H1 (cell line): ENCODE data around the gene GAMT. TPM values are rescaled to one million over a fixed set of nuclear protein-coding genes. Genes with fewer than 3 reads are reported as not detected.
"Not testable (repeated sequence)": the region's sequence is repeated elsewhere in the genome, so short reads cannot be mapped to it uniquely, and the experiment has no call there.

Experiments
- CTCF ChIA-PET: fragments of 300-600 bp; sonication (Branson Sonifier 250); formaldehyde crosslinking; loops from one replicate; lab custom pipeline; 2021; ENCODE audit not compliant: partially characterized antibody; lab: Charles Lee
- POLR2A ChIA-PET: fragments of 300-600 bp; sonication (Branson Sonifier 250); formaldehyde crosslinking; loops from one replicate; lab custom pipeline; 2021; ENCODE audit warnings: inconsistent platforms; ENCODE audit not compliant: partially characterized antibody; lab: Charles Lee
- DNase-seq, 2 experiments: peaks; one replicate each; pipeline versions ENCODE4 v3.0.0 to v3.0.0-alpha.2; 2010 to 2022; ENCODE audit warnings: low spot score in 2 of 2, low read depth in 1 of 2, mixed read lengths in 1 of 2
- FAIRE-seq: peaks from 2 replicates; lab custom pipeline; 2011; peaks lifted over from hg19 to GRCh38; lab: Jason Lieb, UNC
- H2AFZ ChIP-seq: 2 replicates; pipeline ENCODE4 v1.8.1; 2012; ENCODE audit warnings: low read length, inconsistent platforms
- H2AK5ac ChIP-seq: 2 replicates; pipeline ENCODE4 v1.6.1; 2013; ENCODE audit warnings: low read depth, low read length
- H2BK120ac ChIP-seq: replicated peaks from 2 replicates; pipeline ENCODE3; 2013; ENCODE audit warnings: low read depth, low read length, inconsistent platforms
- H2BK12ac ChIP-seq: 2 replicates; pipeline ENCODE4 v1.6.1; 2013; ENCODE audit warnings: low read depth, low read length
- H2BK15ac ChIP-seq: 2 replicates; pipeline ENCODE4 v1.6.1; 2013; ENCODE audit warnings: low read length
- H2BK20ac ChIP-seq: 2 replicates; pipeline ENCODE4 v1.6.1; 2013; ENCODE audit warnings: low read length
- H2BK5ac ChIP-seq: 2 replicates; pipeline ENCODE4 v1.6.1; 2013; ENCODE audit warnings: low read depth, low read length
- H3K14ac ChIP-seq: 2 replicates; pipeline ENCODE4 v1.6.1; 2013; ENCODE audit warnings: inconsistent platforms; ENCODE audit not compliant: insufficient read length
- H3K18ac ChIP-seq: 2 replicates; pipeline ENCODE4 v1.6.1; 2013; ENCODE audit warnings: low read length; ENCODE audit errors: extremely low read depth
- H3K23ac ChIP-seq: 2 replicates; pipeline ENCODE4 v1.6.1; 2013; ENCODE audit warnings: inconsistent platforms; ENCODE audit not compliant: insufficient read length
- H3K23me2 ChIP-seq: 2 replicates; pipeline ENCODE4 v1.6.1; 2013; ENCODE audit warnings: low read depth, low read length
- H3K27ac ChIP-seq: 2 replicates; pipeline ENCODE4 v1.6.1; 2011; ENCODE audit warnings: low read depth, low read length, inconsistent platforms
- H3K27me3 ChIP-seq, 4 experiments: replicated peaks in 1 of 4; 1 replicate in 1 of 4; 2 replicates in 3 of 4; pipeline versions ENCODE4 v1.6.1 to v1.8.1; 2011 to 2013; ENCODE audit warnings: low read length in 3 of 4, mild to moderate bottlenecking in 3 of 4, inconsistent platforms in 2 of 4, mixed read lengths in 2 of 4, moderate library complexity in 1 of 4; ENCODE audit not compliant: control insufficient read depth in 3 of 4, insufficient read depth in 3 of 4; ENCODE audit errors: extremely low read depth in 1 of 4
- H3K36me3 ChIP-seq, 4 experiments: 2 replicates each; pipeline versions ENCODE4 v1.6.1 to v1.8.1; 2011 to 2013; ENCODE audit warnings: mild to moderate bottlenecking in 4 of 4, low read length in 3 of 4, moderate library complexity in 2 of 4, control low read depth in 1 of 4, inconsistent platforms in 1 of 4; ENCODE audit not compliant: insufficient read depth in 4 of 4, control insufficient read depth in 2 of 4
- H3K4ac ChIP-seq: replicated peaks from 2 replicates; pipeline ENCODE3; 2013; ENCODE audit warnings: low read length, low read depth, mixed read lengths, inconsistent platforms; ENCODE audit not compliant: insufficient read length
- H3K4me1 ChIP-seq, 4 experiments: replicated peaks in 1 of 4; 1 replicate in 1 of 4; 2 replicates in 3 of 4; pipeline versions ENCODE4 v1.6.1 to v1.8.1; 2011 to 2013; ENCODE audit warnings: low read length in 3 of 4, inconsistent platforms in 2 of 4, mixed read lengths in 1 of 4; ENCODE audit not compliant: insufficient read depth in 4 of 4, control insufficient read depth in 3 of 4
- H3K4me2 ChIP-seq, 2 experiments: 2 replicates each; pipeline versions ENCODE4 v1.6.1 to v1.8.1; 2011 to 2013; ENCODE audit warnings: low read depth in 2 of 2, low read length in 2 of 2, control low read depth in 1 of 2, inconsistent platforms in 1 of 2, mild to moderate bottlenecking in 1 of 2; ENCODE audit not compliant: insufficient read depth in 1 of 2
- H3K4me3 ChIP-seq, 4 experiments: fragments of 200-600, 300-600 bp in 1 of 4; sonication (generic), shearing (Covaris generic), sonication (Bioruptor Twin) in 1 of 4; 2 replicates each; pipeline versions ENCODE4 v1.5.1 to v1.8.1; 2011 to 2016; ENCODE audit warnings: low read length in 4 of 4, low read depth in 3 of 4, control low read depth in 2 of 4, inconsistent platforms in 2 of 4, mild to moderate bottlenecking in 2 of 4, mixed read lengths in 1 of 4, moderate library complexity in 1 of 4; ENCODE audit not compliant: insufficient read depth in 2 of 4; ENCODE audit errors: extremely low read depth in 1 of 4
- H3K56ac ChIP-seq: replicated peaks from 2 replicates; pipeline ENCODE3; 2013; ENCODE audit warnings: low read depth, mild to moderate bottlenecking, mixed read lengths, low read length, inconsistent platforms; ENCODE audit not compliant: insufficient read length
- H3K79me1 ChIP-seq: 2 replicates; pipeline ENCODE4 v1.6.1; 2013; ENCODE audit warnings: low read depth, low read length, control low read depth
- H3K79me2 ChIP-seq, 2 experiments: 2 replicates each; pipeline versions ENCODE4 v1.6.1 to v1.8.1; 2012 to 2013; ENCODE audit warnings: low read length in 2 of 2, mild to moderate bottlenecking in 2 of 2, inconsistent platforms in 1 of 2; ENCODE audit not compliant: insufficient read depth in 2 of 2, control insufficient read depth in 1 of 2
- H3K9ac ChIP-seq, 4 experiments: replicated peaks in 1 of 4; 1 replicate in 1 of 4; 2 replicates in 3 of 4; pipeline versions ENCODE4 v1.6.1 to v1.8.1; 2011 to 2013; ENCODE audit warnings: low read depth in 3 of 4, low read length in 3 of 4, control low read depth in 2 of 4, mild to moderate bottlenecking in 2 of 4, moderate library complexity in 2 of 4, inconsistent platforms in 1 of 4; ENCODE audit errors: extremely low read depth in 1 of 4
- H3K9me3 ChIP-seq, 2 experiments: 2 replicates each; pipeline versions ENCODE4 v1.6.1 to v1.8.1; 2012 to 2013; ENCODE audit warnings: mild to moderate bottlenecking in 2 of 2, moderate library complexity in 2 of 2, control low read depth in 1 of 2, inconsistent platforms in 1 of 2, low read depth in 1 of 2, low read length in 1 of 2, mixed read lengths in 1 of 2; ENCODE audit not compliant: insufficient read depth in 2 of 2
- H4K20me1 ChIP-seq, 2 experiments: replicated peaks in 1 of 2; 2 replicates each; pipeline versions ENCODE3 to v1.8.1; 2011 to 2013; ENCODE audit warnings: inconsistent platforms in 2 of 2, low read length in 2 of 2, mild to moderate bottlenecking in 1 of 2; ENCODE audit not compliant: insufficient read depth in 2 of 2, control insufficient read depth in 1 of 2
- H4K5ac ChIP-seq: 2 replicates; pipeline ENCODE4 v1.6.1; 2013; ENCODE audit warnings: low read length, low read depth, mixed read lengths, inconsistent platforms; ENCODE audit not compliant: insufficient read length
- H4K8ac ChIP-seq: 2 replicates; pipeline ENCODE4 v1.8.0; 2013; ENCODE audit warnings: mild to moderate bottlenecking, moderate library complexity, low read length, inconsistent platforms; ENCODE audit not compliant: insufficient read depth; ENCODE audit errors: extremely low read depth
- H4K91ac ChIP-seq: replicated peaks from 2 replicates; pipeline ENCODE3; 2013; ENCODE audit warnings: low read length, mixed read lengths, inconsistent platforms; ENCODE audit not compliant: insufficient read length
- BCL11A ChIP-seq, 2 experiments: IDR thresholded peaks; one replicate each; pipeline ENCODE4 v1.6.1; 2011; ENCODE audit warnings: low read depth in 2 of 2, low read length in 2 of 2, mild to moderate bottlenecking in 2 of 2
- CHD1 ChIP-seq: IDR thresholded peaks from 2 replicates; pipeline ENCODE4 v1.6.1; 2012; ENCODE audit warnings: low read depth, low read length, improper control_type of control experiment
- TAF7 ChIP-seq: optimal IDR thresholded peaks from 2 replicates; pipeline ENCODE3; 2011; ENCODE audit warnings: low read depth, mild to moderate bottlenecking, inconsistent platforms, low read length, moderate library complexity, borderline replicate concordance
- WGBS, 2 experiments: shearing (Covaris generic) in 1 of 2; methylation state at CpG; one replicate each; pipeline versions ENCODE4 v1.1.6 to v1.1.7; 2013 to 2015; ENCODE audit warnings: low lambda C conversion rate in 2 of 2, mixed read lengths in 2 of 2, inconsistent platforms in 1 of 2, low coverage in 1 of 2, missing lambda C conversion rate in 1 of 2; ENCODE audit not compliant: insufficient replicate concordance in 2 of 2, insufficient coverage in 1 of 2, insufficient read length in 1 of 2; ENCODE audit errors: extremely low coverage in 1 of 2, missing lambda C conversion rate in 1 of 2; 5-methylcytosine and 5-hydroxymethylcytosine counted together
- polyA plus RNA-seq, 7 experiments: library from polyadenylated mRNA; depleted of rRNA in 3 of 7; stranded (reverse) in 5 of 7; unstranded in 2 of 7; fragments of >200 nt in 5 of 7; fragments of 200-250 nt in 2 of 7; gene quantifications; 1 replicate in 5 of 7; 2 replicates in 1 of 7; 4 replicates in 1 of 7; pipeline versions ENCODE4 v1.2.1 to v1.2.3, GENCODE V29; 2011 to 2013; ENCODE audit warnings: missing spikeins in 2 of 7, mixed read lengths in 2 of 7
- total RNA-seq: library from RNA; stranded (reverse); fragmentation: NEBNext Ultra II Directional; extraction: Animal tissue kit (Norgen Biotek cat#: 25700); gene quantifications from 2 replicates; pipeline ENCODE4 v1.2.1, GENCODE V29; 2021

Gene GAMT
- total and polyA plus RNA-seq, 2 of the 8 experiments (the other 6 are each of a cell fraction or from before 2014, with no cell fraction given) = 17.2 to 35.6 TPM

- TF ChIP-seq BCL11A (IDR thresholded peaks at IDR 0.05; ENCODE audit: low read depth in 2 of 2, low read length in 2 of 2) = no peak
- no peak for TF ChIP-seq CHD1
- no peak for TF ChIP-seq TAF7
These were observed 39.1 kb upstream of the GAMT start (continued) for GRCh38 chr19:1440418-1440801.

- not testable (repeated sequence) for H2BK120ac ChIP-seq, H2AK5ac ChIP-seq, H3K79me1 ChIP-seq, H3K27ac ChIP-seq, H3K9me3 ChIP-seq, H4K5ac ChIP-seq, H2BK15ac ChIP-seq, H3K4me1 ChIP-seq, DNase-seq, H3K14ac ChIP-seq, H2BK20ac ChIP-seq, H4K8ac ChIP-seq, H3K23me2 ChIP-seq, H3K56ac ChIP-seq, H3K18ac ChIP-seq, H3K4ac ChIP-seq, H2BK12ac ChIP-seq, H3K23ac ChIP-seq, H2AFZ ChIP-seq, H4K91ac ChIP-seq, H3K27me3 ChIP-seq, FAIRE-seq
- POLR2A ChIA-PET = interaction anchor here (0.8 to 7.6 kb wide), 23 partner anchors 9 to 213 kb away, joined by 3 to 109 read pairs (median 3); partner anchors contain the start of genes APC2, CIRBP, REEP6 and TCF3
- CTCF ChIA-PET = interaction anchor here (0.6 to 1.2 kb wide), 4 partner anchors 16 to 159 kb away, joined by 3 read pairs; no protein-coding TSS in a partner anchor
- Histone ChIP-seq H3K4me2 (peak overlapping the region; percentile 74 to 75), H3K79me2 (peaks cover 2 to 24% of the 10 kb centered on the region in 2 experiments; a peak in 3 of 4 replicates), H3K9ac (peak overlapping the region; percentile 63 to 97 (median 94)), H3K4me3 (peak overlapping the region; percentile 72 to 97 (median 90)), H2BK5ac (peak overlapping the region; percentile 9; the same call in 1 of the 2 replicates), H4K20me1 (peaks cover 23 to 29% of the 10 kb centered on the region in 2 experiments), H3K36me3 (peaks cover 26 to 44% (median 29%) of the 10 kb centered on the region in 4 experiments)
- WGBS, 2 experiments = 86% methylated on average over 57 of the region's 57 CpGs; no CpG with 5 or more reads in 1 of the 2 experiments
These were observed 38.4 kb upstream of the GAMT start for GRCh38 chr19:1439525-1440417.
